Activated CD4-positive, alpha-beta T cell treated with anti-CD3 and anti-CD28 coated beads, Interleukin-2, amount 10 ng/mL, durations not matched to agents 24 days and 14 days (primary cell): ENCODE measurements around the gene NUF2. TPM values are rescaled to one million over a fixed set of nuclear protein-coding genes. Genes with fewer than 3 reads are reported as not detected.
"Not testable (repeated sequence)": the region's sequence is repeated elsewhere in the genome, so short reads cannot be mapped to it uniquely, and the experiment has no call there.

Experiments used
- DNase-seq: peaks from one replicate; pipeline ENCODE4 v3.0.0; 2022
- H3K27ac Mint-ChIP-seq: one replicate; pipeline ENCODE4 v1.8.0; 2022; ENCODE audit warnings: mild to moderate bottlenecking, mixed read lengths
- H3K27me3 Mint-ChIP-seq: one replicate; pipeline ENCODE4 v1.8.0; 2022; ENCODE audit warnings: mixed read lengths
- H3K36me3 Mint-ChIP-seq: one replicate; pipeline ENCODE4 v1.8.0; 2022; ENCODE audit warnings: low read depth, mild to moderate bottlenecking, mixed read lengths
- H3K4me1 Mint-ChIP-seq: one replicate; pipeline ENCODE4 v1.8.0; 2021; ENCODE audit warnings: mixed read lengths
- H3K4me3 Mint-ChIP-seq: one replicate; pipeline ENCODE4 v1.8.0; 2022; ENCODE audit warnings: mild to moderate bottlenecking, moderate library complexity, mixed read lengths
- H3K9me3 Mint-ChIP-seq: one replicate; pipeline ENCODE4 v1.8.0; 2021; ENCODE audit warnings: mixed read lengths
- intact Hi-C: fragments of 100-400 bp; cut with micrococcal nuclease; formaldehyde crosslinking; loops from one replicate; pipeline ENCODE4 v1.15.1; 2023
- total RNA-seq: library from RNA; stranded (reverse); gene quantifications from 2 replicates; pipeline ENCODE4 v1.2.3, GENCODE V29; 2022

NUF2 gene
- 40.6 and 41.9 TPM in 2 replicates for total RNA-seq

GRCh38 chr1:163321311-163322305 is at the start of gene NUF2:
TSS of gene NUF2 (plus strand) at chr1:163321954. CDS start at chr1:163326052, 4,098 bp downstream.
- peaks cover 33% of the 10 kb centered on the region for H3K4me1 Mint-ChIP-seq
- no peaks in the 10 kb centered on the region for H3K27me3 Mint-ChIP-seq
- DNase-seq, result peak; percentile 99
- H3K9me3 Mint-ChIP-seq, result no peaks in the 10 kb centered on the region
- H3K4me3 Mint-ChIP-seq, result peak within 1 kb of the TSS; percentile 90
- peak within 1 kb of the TSS; percentile 94 for H3K27ac Mint-ChIP-seq
- intact Hi-C loops, result loop anchor here (5.0 kb wide), 2 partner anchors 759 to 824 kb away; partner anchors contain the start of genes UAP1 and UHMK1
- peaks cover 10% of the 10 kb centered on the region for H3K36me3 Mint-ChIP-seq

- no peak overlapping the region for H3K27ac Mint-ChIP-seq
- intact Hi-C loops, result no loop called here
- DNase-seq, result no peak
- H3K27me3 Mint-ChIP-seq, result no peaks in the 10 kb centered on the region
- H3K36me3 Mint-ChIP-seq, result peaks cover 12% of the 10 kb centered on the region
- no peak overlapping the region for H3K4me3 Mint-ChIP-seq
- no peaks in the 10 kb centered on the region for H3K4me1 Mint-ChIP-seq
- peaks cover 9% of the 10 kb centered on the region for H3K9me3 Mint-ChIP-seq
Measured at GRCh38 chr1:163273766-163274441, 47.9 kb upstream of the NUF2 start.

GRCh38 chr1:163275222-163275621 is 46.5 kb upstream of the NUF2 start:
- Mint-ChIP-seq H3K27ac (no peak overlapping the region), H3K4me1 (no peaks in the 10 kb centered on the region), H3K4me3 (no peak overlapping the region), H3K36me3 (peaks cover 12% of the 10 kb centered on the region), H3K9me3 (peaks cover 15% of the 10 kb centered on the region), H3K27me3 (no peaks in the 10 kb centered on the region)
- DNase-seq, result no peak
- intact Hi-C loops, result no loop called here

GRCh38 chr1:163278602-163279001 is 43.2 kb upstream of the NUF2 start:
- peaks cover 23% of the 10 kb centered on the region for H3K9me3 Mint-ChIP-seq
- peaks cover 21% of the 10 kb centered on the region for H3K36me3 Mint-ChIP-seq
- no peaks in the 10 kb centered on the region for H3K27me3 Mint-ChIP-seq
- H3K4me3 Mint-ChIP-seq, result no peak overlapping the region
- intact Hi-C loops, result no loop called here
- H3K27ac Mint-ChIP-seq, result no peak overlapping the region
- DNase-seq, result no peak
- no peaks in the 10 kb centered on the region for H3K4me1 Mint-ChIP-seq

GRCh38 chr1:163284867-163285266 is 36.9 kb upstream of the NUF2 start:
- H3K9me3 Mint-ChIP-seq, result peaks cover 12% of the 10 kb centered on the region
- H3K4me1 Mint-ChIP-seq, intact Hi-C loops, H3K27ac Mint-ChIP-seq, H3K27me3 Mint-ChIP-seq, DNase-seq, H3K4me3 Mint-ChIP-seq: not testable (repeated sequence)
- H3K36me3 Mint-ChIP-seq, result peaks cover 12% of the 10 kb centered on the region

GRCh38 chr1:163290025-163290640 is 31.6 kb upstream of the NUF2 start:
- H3K4me1 Mint-ChIP-seq, result peaks cover 4% of the 10 kb centered on the region
- H3K9me3 Mint-ChIP-seq, result peaks cover 17% of the 10 kb centered on the region
- DNase-seq, result no peak
- H3K36me3 Mint-ChIP-seq, result peaks cover 20% of the 10 kb centered on the region
- H3K27me3 Mint-ChIP-seq, result no peaks in the 10 kb centered on the region
- H3K27ac Mint-ChIP-seq, result no peak overlapping the region
- H3K4me3 Mint-ChIP-seq, result no peak overlapping the region
- intact Hi-C loops, result no loop called here

- Mint-ChIP-seq H3K27me3 (no peaks in the 10 kb centered on the region), H3K4me1 (peaks cover 4% of the 10 kb centered on the region), H3K27ac (no peak overlapping the region), H3K4me3 (no peak overlapping the region), H3K36me3 (peaks cover 22% of the 10 kb centered on the region), H3K9me3 (peaks cover 17% of the 10 kb centered on the region)
- no peak for DNase-seq
- intact Hi-C loops, result no loop called here
Measured at GRCh38 chr1:163291461-163291860, 30.3 kb upstream of the NUF2 start.

GRCh38 chr1:163292153-163292552 is 29.6 kb upstream of the NUF2 start:
- H3K27ac Mint-ChIP-seq, H3K27me3 Mint-ChIP-seq, H3K4me1 Mint-ChIP-seq, intact Hi-C loops, DNase-seq, H3K4me3 Mint-ChIP-seq: not testable (repeated sequence)
- H3K36me3 Mint-ChIP-seq, result peaks cover 20% of the 10 kb centered on the region
- peaks cover 17% of the 10 kb centered on the region for H3K9me3 Mint-ChIP-seq

GRCh38 chr1:163293497-163293896 is 28.3 kb upstream of the NUF2 start:
- not testable (repeated sequence) for H3K4me3 Mint-ChIP-seq

GRCh38 chr1:163295949-163296348 is 25.8 kb upstream of the NUF2 start:
- Mint-ChIP-seq H3K27me3 (no peaks in the 10 kb centered on the region), H3K4me1 (no peaks in the 10 kb centered on the region), H3K27ac (no peak overlapping the region), H3K36me3 (peaks cover 31% of the 10 kb centered on the region), H3K4me3 (no peak overlapping the region), H3K9me3 (peaks cover 17% of the 10 kb centered on the region)
- intact Hi-C loops, result no loop called here
- DNase-seq, result no peak

More at GRCh38 chr1:163293497-163293896, 28.3 kb upstream of the NUF2 start:
- peaks cover 17% of the 10 kb centered on the region for H3K9me3 Mint-ChIP-seq
- H3K36me3 Mint-ChIP-seq, result peaks cover 22% of the 10 kb centered on the region
- H3K4me1 Mint-ChIP-seq, H3K27ac Mint-ChIP-seq, DNase-seq, intact Hi-C loops, H3K27me3 Mint-ChIP-seq: not testable (repeated sequence)

- DNase-seq, result no peak
- peaks cover 17% of the 10 kb centered on the region for H3K9me3 Mint-ChIP-seq
- H3K36me3 Mint-ChIP-seq, result peaks cover 31% of the 10 kb centered on the region
- intact Hi-C loops, result no loop called here
- H3K4me1 Mint-ChIP-seq, result no peaks in the 10 kb centered on the region
- H3K4me3 Mint-ChIP-seq, result no peak overlapping the region
- H3K27me3 Mint-ChIP-seq, result no peaks in the 10 kb centered on the region
- no peak overlapping the region for H3K27ac Mint-ChIP-seq
Measured at GRCh38 chr1:163296504-163297263, 25.1 kb upstream of the NUF2 start.

GRCh38 chr1:163298365-163298764 is 23.4 kb upstream of the NUF2 start:
- H3K27ac Mint-ChIP-seq, result no peak overlapping the region
- no peaks in the 10 kb centered on the region for H3K4me1 Mint-ChIP-seq
- no peaks in the 10 kb centered on the region for H3K27me3 Mint-ChIP-seq
- intact Hi-C loops, result no loop called here
- DNase-seq, result no peak
- peaks cover 26% of the 10 kb centered on the region for H3K36me3 Mint-ChIP-seq
- H3K9me3 Mint-ChIP-seq, result peaks cover 3% of the 10 kb centered on the region
- no peak overlapping the region for H3K4me3 Mint-ChIP-seq

GRCh38 chr1:163300568-163300967 is 21.2 kb upstream of the NUF2 start:
- DNase-seq, result peak; percentile 6
- Mint-ChIP-seq H3K4me3 (no peak overlapping the region), H3K4me1 (no peaks in the 10 kb centered on the region), H3K27ac (no peak overlapping the region), H3K36me3 (peaks cover 25% of the 10 kb centered on the region), H3K9me3 (no peaks in the 10 kb centered on the region), H3K27me3 (no peaks in the 10 kb centered on the region)
- intact Hi-C loops, result no loop called here
